GM12891 (cell line): Measurements from ENCODE around the gene SART3.
A peak's percentile ranks its signal among the peaks of the same experiment; 100 is the strongest.

Source experiments
- DNase-seq: peaks from one replicate; pipeline ENCODE4 v3.0.0; 2011; ENCODE audit warnings: low spot score; ENCODE audit not compliant: insufficient read length
- FAIRE-seq: peaks from 2 replicates; lab custom pipeline; 2011; peaks lifted over from hg19 to GRCh38; lab: Jason Lieb, UNC
- PAX5 ChIP-seq: IDR thresholded peaks from 2 replicates; pipeline ENCODE4 v1.6.1; 2011; ENCODE audit warnings: low read length, moderate library complexity, mild to moderate bottlenecking; ENCODE audit not compliant: insufficient read depth, severe bottlenecking
- POLR2A ChIP-seq: IDR thresholded peaks from 2 replicates; pipeline ENCODE4 v1.6.1; 2011; ENCODE audit warnings: low read depth, low read length, control low read depth
- POLR2AphosphoS5 ChIP-seq: IDR thresholded peaks from 2 replicates; pipeline ENCODE4 v1.6.1; 2011; ENCODE audit warnings: low read depth, low read length, control low read depth
- POU2F2 ChIP-seq: IDR thresholded peaks from 2 replicates; pipeline ENCODE4 v1.6.1; 2011; ENCODE audit warnings: low read depth, mild to moderate bottlenecking, control low read depth, low read length, moderate library complexity
- SPI1 ChIP-seq: IDR thresholded peaks from 2 replicates; pipeline ENCODE4 v1.6.1; 2011; ENCODE audit warnings: low read depth, low read length, control low read depth
- TAF1 ChIP-seq: IDR thresholded peaks from 2 replicates; pipeline ENCODE4 v1.6.1; 2011; ENCODE audit warnings: low read depth, low read length, control low read depth

SART3 gene

DNA sequence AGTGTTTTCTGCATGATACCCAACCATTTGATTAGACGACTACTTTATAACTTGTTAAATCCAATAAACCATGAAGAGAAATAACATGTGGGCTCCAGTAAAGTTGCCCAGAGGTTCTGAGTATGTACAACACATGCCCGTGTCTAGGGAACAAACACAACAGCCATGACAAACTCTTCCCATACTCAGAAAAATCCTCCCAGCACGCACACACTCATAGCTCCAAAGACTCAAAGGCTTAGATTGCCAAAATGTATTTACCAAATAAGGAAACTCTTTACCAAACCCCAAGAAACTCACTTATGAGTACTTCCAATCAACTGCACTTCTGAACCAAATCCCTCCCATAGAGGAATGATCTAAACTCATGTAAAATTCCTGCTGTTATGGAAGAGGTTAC lies 17.3 kb downstream of the SART3 start:
- FAIRE-seq (no peak), DNase-seq (no peak)
- no peak for TF ChIP-seq PAX5
- no peak for TF ChIP-seq TAF1
- no peak for TF ChIP-seq POLR2AphosphoS5
- TF ChIP-seq POU2F2: no peak
- TF ChIP-seq SPI1: no peak
- no peak for TF ChIP-seq POLR2A

DNA sequence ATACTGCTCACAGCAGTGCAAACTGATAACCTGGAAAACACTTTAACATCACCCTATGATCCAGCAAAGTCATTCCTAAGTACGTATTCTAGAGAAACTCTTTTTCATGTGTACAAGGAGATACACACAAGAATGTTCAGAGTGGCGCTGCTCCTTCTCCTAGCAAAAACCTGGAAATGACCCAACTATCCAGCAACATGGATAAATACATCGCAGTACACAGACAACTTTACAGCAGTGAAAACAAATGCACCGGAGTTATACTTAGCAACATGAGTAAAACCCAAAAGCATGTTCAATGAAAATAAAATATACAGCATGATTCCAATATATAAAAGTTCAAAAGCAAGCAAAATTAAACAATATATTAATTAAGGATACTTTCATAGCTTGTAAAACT lies 18.7 kb downstream of the SART3 start:
- TF ChIP-seq PAX5 (no peak), TAF1 (no peak), POU2F2 (no peak), SPI1 (no peak), POLR2A (no peak), POLR2AphosphoS5 (no peak)
- FAIRE-seq: no peak
- no peak for DNase-seq

DNA sequence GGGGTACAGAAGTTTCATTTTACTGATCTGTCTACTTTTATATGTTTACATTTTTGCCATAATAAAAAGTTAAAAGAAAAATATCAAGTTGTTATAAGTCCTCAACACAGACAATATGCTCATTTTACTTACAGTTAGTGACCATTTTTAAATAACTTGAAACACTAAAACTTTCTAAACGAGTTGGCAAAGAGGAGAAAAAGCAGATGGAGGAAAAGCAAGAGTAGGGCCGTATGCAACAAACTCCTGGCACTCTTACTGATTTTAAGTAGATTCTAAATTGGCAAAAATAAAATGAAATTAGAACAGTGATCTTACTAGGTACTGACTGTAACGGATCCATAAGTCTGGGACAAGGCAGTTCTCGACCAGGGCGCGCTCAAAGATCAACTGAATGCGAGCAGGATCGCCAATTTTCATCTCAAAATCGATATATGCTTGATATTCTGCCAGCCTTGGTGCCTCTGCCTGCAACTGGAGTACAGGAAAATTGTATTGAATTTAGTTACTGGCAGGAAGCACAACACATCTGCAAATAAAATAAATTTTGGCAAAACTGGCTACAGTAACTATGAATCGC lies 22.3 kb downstream of the SART3 start:
- TF ChIP-seq POU2F2 (no peak), POLR2AphosphoS5 (no peak), TAF1 (no peak), POLR2A (no peak)
- DNase-seq (no peak), FAIRE-seq (peak; percentile 26)

DNA sequence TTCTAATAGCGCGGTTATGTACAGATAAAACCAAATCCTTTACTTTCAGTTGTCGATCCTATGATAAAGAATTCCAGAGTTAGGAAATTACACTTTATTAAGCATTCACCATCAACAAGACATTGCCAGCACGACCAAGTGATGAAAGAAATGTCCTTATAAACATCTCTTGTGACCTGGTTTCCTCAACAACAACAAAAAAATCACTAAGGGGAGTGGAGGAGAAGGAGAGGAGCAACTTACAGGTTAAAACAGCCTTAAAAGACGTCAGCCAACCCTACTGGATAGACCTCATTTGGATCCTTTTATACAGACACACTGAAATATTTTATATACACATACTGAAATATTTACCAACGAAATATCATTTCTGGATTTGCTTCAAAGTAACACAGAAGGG lies 22.8 kb downstream of the SART3 start:
- FAIRE-seq (no peak), DNase-seq (no peak)
- TF ChIP-seq POU2F2 (no peak), TAF1 (no peak), POLR2A (no peak), POLR2AphosphoS5 (no peak), PAX5 (no peak), SPI1 (no peak)

DNA sequence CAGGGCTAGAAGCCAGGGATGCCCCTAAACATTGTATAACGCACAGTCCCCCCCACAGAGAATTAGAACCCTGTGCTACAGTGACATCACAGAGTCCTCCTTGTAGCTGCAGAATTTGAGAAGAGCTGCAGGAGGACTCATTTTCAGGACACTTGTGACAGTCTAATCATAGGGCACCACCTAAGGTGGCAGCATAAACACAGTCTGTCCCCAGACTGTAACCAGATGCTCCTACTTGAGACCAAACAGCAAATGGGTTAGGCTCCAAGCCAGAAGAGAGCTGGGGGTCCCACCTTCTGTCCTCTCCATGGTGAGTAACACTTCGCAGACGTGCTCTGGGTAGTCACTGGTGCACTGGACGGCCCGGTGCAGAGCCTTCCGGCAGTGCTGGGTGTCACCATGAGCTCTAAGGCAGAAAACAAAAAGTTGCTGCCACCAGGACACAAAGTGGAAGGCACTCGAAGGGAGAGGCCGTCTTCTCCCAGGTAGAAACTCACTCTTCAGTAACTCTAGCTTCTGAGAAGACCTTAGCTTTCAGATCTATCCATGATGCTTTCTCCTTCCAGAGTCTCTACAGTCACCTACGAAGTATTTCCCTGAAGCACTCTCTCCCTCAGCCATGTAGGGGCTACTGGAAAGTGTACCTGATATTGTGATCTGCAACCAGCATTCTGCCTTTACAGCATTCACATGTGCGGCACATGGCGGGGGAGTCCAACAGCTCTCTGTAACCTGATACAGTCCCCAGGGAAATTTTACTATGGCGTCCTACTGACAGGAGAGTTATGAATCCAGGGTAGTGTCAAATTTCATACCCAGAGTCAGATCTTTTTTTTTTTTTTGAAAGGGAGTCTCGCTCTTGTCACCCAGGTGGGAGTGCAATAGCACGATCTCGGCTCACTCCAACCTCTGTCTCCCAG lies 28.8 kb downstream of the SART3 start:
- FAIRE-seq (no peak), DNase-seq (no peak)
- TF ChIP-seq SPI1 (no peak), POLR2A (no peak), POU2F2 (no peak), TAF1 (no peak), POLR2AphosphoS5 (no peak), PAX5 (no peak)

DNA sequence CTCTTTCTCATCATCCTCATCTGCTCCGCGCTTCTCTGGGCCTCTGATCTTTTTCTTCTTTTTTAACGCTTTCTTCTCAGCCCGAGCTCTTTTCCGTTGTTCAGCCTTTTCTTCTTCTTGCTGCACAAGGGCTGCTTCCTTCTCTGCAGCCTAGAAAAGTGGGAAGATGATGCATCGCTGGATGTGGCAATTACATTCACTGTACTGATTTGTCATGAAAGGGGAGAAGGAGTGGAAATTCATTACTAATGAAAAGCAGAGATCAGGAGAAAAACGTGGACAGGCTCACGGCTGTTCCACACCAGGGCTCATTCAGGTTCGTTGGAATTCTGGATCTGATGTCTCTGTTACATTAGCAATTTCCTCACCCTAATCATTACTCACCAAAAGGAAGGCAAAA lies 30.8 kb downstream of the SART3 start:
- DNase-seq (no peak), FAIRE-seq (no peak)
- TF ChIP-seq POU2F2 (no peak), POLR2AphosphoS5 (no peak), PAX5 (no peak), SPI1 (no peak), TAF1 (no peak), POLR2A (no peak)

DNA sequence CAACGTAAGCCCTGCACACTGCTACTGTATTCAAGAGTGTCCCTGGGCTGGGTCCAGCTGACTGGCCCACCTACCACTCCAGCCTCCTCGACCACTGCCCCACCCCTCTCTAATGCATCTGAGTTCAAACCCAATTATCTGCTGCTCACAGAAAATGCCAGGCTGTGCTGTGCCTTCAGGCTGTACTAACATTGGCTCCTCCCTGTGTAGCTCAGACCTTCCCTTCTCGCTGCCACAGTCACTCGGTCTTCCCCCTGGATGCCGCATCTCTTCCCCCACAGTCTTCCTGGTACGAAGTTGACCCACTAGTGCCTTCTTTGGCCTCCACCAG lies 33.8 kb downstream of the SART3 start:
- FAIRE-seq (no peak), DNase-seq (no peak)
- no peak for TF ChIP-seq POLR2AphosphoS5
- no peak for TF ChIP-seq PAX5
- no peak for TF ChIP-seq POU2F2
- no peak for TF ChIP-seq TAF1
- TF ChIP-seq POLR2A: no peak
- no peak for TF ChIP-seq SPI1

DNA sequence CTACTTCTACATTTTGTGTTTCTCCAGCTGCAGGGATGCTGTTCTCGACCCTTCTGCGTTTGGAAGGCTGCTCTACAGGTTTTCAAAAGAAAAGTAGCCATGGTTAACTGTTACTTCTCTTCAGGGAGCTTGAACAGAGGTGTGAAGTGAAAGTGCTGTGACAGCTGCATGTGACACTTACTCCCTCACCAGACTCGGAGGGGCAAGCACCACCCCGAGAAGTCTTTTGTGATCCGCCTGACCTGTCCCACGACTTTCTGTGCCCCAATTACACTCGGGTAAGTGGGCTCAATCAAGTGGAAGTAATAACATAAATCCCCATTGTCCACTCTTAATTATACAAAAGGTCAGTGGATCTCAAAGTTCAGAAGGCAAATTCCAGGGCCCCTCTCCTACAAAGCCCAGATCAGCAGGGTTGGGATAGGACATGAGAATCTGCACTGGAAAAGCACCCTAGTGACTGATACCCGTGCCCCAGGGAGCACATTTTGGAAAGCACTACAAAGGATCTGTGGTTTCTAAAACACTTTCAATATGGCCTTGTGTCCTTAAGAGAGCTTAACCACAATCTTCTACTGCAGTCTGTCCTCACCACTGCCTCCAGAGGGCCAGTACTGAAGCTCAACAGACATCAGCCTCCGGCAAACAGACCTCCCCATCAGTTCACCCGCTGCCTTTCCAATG lies 34.3 kb downstream of the SART3 start:
- FAIRE-seq (no peak), DNase-seq (no peak)
- no peak for TF ChIP-seq PAX5
- no peak for TF ChIP-seq POU2F2
- no peak for TF ChIP-seq POLR2AphosphoS5
- no peak for TF ChIP-seq POLR2A
- no peak for TF ChIP-seq SPI1
- TF ChIP-seq TAF1: no peak

DNA sequence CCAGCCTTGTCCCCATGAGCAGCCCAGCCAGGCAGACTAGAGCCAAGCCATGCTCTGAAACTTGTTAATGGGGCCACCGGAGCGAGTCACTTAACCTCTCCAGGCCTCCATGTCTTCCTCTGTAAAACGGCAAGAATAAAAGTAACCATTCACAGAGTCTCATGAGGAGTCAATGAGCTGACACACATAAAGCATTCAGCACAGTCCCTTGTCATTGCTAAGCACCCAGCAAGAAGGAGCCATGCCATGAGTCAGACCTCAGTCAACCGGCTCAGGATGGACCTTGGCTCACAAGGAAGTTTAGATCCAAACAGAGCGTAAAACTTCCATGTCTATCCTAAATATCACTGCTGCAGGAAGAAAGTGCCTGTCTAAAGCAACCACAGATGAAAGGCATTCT lies 35.3 kb downstream of the SART3 start:
- FAIRE-seq (no peak), DNase-seq (no peak)
- TF ChIP-seq POLR2AphosphoS5 (no peak), POU2F2 (no peak), PAX5 (no peak), TAF1 (no peak), SPI1 (no peak), POLR2A (no peak)

DNA sequence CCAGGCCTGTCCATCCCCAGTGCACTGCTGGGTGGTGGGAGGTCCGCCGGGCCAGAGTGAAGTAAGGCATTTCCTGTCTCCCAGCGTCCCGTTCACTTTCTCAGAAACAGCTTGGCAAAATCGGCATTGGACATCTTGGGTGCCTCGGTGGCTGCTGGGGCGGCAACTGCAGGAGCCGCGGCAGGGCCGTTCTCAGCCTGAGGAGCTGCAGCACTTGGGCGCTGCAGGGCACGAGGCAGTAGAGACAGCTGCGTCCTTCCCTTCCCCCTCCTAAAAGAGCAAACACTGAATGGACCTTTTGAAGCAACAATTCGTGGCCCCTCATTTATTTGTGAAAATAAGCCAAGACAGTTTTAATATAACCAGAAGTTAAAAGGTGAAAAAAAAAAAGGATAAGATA lies 37.6 kb downstream of the SART3 start:
- FAIRE-seq (no peak), DNase-seq (no peak)
- TF ChIP-seq POU2F2 (no peak), POLR2AphosphoS5 (no peak), TAF1 (no peak), SPI1 (no peak), POLR2A (no peak), PAX5 (no peak)
